ENCODE data around the gene CD226. TPM values are rescaled to one million over a fixed set of nuclear protein-coding genes. Genes with fewer than 3 reads are reported as not detected.
"Not testable (repeated sequence)": the region's sequence is repeated elsewhere in the genome, so short reads cannot be mapped to it uniquely, and the experiment has no call there.

The CD226 gene
- polyA plus RNA-seq, 3 donors: 2.6 to 3.2 (median 2.9) TPM

DNA sequence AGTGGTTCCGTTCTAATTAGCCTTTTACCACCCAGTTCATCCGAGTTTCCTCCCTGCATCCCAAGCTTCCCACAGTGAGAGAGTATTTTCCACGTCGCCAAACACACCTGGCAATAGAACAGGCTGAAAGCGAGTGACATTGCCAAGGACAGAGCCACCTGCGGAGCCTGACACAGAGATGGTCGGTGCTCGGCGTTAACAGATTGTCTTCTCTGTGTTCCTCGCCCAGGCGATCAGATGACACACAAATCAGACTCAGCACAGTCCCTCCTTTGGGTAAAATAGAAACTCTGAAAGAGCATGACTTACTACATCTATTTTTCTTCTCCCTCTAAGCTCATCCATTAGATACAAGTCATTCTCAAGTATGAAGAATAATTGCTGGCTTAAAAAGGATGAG lies 107.7 kb downstream of the CD226 start:
- DNase-seq (ENCODE audit: extremely low read depth in 1 of 11, low read depth in 9 of 11, low spot score in 4 of 11): no peak

DNA sequence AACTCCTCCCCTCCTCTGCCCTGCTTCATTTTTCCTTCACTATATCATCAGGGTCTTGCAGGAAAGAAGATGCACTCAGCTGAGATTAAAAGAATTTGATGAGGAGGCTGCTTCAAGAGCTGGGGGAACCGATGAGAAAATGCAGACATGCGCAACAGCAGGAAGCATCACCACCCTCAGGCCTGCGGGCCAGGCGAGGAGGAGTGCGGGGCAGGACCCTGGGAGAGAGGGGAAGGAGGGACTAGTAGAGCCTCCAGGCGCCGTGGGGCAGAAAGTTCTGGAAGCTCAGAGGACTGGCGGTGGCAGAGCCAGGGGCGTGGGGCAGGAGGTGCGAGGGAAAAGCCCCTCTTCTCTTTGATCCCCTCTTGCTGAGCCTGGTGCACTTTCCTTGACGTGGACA lies 108.2 kb downstream of the CD226 start:
- no peak for DNase-seq (ENCODE audit: extremely low read depth in 1 of 11, low read depth in 9 of 11, low spot score in 4 of 11)

DNA sequence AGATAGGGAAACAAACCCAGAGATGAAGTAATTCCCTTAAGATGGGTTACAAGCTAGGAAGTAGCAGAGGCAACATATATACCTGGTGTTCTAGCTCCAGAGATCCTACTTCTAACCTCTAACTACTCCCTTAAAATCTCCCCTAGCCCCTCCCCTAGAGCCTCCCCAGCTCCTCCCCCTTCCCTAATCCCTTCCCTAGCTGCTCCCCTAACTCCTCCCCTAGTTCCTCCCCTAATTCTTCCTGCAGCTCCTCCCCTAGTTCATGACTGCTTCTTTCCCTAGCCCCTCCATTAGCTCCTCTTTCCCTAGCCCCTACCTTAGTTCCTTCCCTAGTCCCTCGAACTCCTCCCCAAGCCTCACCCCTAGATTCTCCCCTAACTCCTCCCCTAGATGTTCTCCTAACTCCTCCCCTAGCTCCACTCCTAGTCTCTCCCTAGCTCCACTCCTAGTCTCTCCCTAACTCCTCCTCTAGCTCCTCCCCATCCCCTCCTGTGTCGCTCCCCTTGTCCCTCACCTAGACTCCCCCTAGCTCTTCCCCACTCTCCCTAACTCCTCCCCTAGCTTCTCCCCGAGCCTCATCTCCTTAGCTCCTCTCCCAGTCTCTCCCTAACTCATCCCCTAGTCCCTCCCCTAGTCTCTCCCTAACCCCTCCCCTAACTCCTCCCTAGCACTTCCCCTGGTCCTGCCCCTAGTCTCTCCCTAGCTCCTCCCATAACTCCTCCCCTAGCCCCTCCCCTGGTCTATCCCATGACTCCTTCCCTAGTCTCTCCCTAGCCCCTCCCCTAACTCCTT lies 108.9 kb downstream of the CD226 start:
- no peak for DNase-seq (ENCODE audit: extremely low read depth in 1 of 11, low read depth in 9 of 11, low spot score in 4 of 11)

DNA sequence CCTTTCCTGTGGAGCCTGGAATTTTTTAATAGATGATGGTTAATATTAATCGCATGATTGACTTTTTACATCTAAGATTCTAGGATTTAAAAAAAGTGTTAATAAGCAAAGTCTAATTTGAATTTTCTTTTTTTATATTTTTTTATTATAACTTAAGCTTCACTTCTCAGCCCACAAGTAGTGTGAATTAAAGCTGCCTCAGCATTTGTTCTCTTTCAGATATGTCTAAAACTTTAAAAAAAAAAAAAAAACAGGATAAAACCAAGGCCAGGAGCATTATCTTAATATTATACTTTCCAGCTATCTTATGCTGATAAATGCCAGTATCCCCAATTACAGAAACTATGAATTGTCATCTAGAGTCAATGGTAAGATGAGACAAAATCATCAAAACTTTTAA lies 109.7 kb downstream of the CD226 start:
- DNase-seq (ENCODE audit: extremely low read depth in 1 of 11, low read depth in 9 of 11, low spot score in 4 of 11): no peak

DNA sequence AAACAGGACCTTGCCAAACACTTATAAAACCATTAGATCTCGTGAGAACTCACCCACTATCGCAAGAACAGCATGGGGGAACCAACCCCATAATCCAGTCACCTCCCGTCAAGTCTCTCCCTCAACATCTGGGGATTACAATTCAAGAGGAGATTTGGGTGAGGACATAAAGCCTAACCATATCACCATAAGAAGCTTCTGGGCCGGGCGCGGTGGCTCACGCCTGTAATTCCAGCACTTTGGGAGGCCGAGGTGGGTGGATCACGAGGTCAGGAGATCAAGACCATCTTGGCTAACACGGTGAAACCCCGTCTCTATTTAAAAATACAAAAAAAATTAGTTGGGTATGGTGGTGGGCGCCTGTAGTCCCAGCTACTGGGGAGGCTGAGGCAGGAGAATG lies 112.7 kb downstream of the CD226 start:
- DNase-seq (ENCODE audit: extremely low read depth in 1 of 11, low read depth in 9 of 11, low spot score in 4 of 11): not testable (repeated sequence)

DNA sequence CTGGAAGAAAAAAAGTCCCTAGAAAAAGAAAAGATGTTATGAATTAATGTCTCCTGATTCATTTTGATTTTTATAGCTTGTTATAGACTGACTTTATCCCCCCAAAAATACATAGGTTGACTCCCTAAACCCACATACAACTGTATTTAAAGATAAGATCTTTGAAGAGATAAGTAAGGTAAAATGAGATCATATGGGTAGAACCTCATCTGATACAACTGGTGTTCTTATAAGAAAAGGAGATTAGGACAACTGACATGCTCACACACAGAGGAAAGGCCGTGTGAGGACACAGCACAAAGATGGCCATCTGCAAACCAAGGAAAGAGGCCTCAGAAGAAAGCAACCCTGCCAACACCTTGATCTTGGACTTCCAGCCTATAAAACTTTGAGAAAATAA lies 117.5 kb downstream of the CD226 start:
- DNase-seq (ENCODE audit: extremely low read depth in 1 of 11, low read depth in 9 of 11, low spot score in 4 of 11): no peak

DNA sequence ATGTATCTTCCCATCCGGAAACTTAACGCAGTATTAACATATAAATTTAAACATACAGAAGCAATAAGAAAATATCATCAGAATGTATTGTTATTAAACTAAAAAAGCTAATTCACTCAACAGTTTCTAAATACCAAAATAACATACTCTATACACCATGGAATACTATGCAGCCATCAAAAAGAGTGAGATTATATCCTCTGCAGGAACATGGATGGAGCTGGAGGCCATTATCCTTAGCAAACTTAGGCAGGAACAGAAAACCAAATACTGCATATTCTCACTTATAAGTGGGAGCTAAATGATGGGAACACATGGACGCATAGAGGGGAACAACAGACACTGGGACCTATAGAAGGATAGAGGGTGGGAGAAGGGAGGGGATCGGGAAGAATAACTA lies 127.1 kb downstream of the CD226 start:
- DNase-seq (ENCODE audit: extremely low read depth in 1 of 11, low read depth in 9 of 11, low spot score in 4 of 11): no peak

DNA sequence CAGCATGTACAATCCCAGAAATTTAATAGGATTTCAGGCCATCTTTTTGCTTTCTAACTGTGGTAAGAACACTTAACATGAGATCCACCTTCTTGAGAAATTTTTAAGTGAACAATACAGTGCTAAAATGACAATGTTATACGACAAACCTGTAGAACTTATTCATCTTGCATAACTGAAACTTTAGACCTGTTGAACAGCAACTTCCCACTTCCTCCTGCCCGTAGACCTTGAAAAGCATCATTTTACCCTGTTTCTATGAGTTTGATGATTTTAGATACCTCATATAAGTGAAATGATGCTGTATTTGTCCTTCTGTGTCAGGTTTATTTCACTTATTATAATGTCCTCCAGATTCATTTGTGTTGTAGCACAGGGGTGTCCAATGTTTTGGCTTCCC lies 128.2 kb downstream of the CD226 start:
- no peak for DNase-seq (ENCODE audit: extremely low read depth in 1 of 11, low read depth in 9 of 11, low spot score in 4 of 11)

DNA sequence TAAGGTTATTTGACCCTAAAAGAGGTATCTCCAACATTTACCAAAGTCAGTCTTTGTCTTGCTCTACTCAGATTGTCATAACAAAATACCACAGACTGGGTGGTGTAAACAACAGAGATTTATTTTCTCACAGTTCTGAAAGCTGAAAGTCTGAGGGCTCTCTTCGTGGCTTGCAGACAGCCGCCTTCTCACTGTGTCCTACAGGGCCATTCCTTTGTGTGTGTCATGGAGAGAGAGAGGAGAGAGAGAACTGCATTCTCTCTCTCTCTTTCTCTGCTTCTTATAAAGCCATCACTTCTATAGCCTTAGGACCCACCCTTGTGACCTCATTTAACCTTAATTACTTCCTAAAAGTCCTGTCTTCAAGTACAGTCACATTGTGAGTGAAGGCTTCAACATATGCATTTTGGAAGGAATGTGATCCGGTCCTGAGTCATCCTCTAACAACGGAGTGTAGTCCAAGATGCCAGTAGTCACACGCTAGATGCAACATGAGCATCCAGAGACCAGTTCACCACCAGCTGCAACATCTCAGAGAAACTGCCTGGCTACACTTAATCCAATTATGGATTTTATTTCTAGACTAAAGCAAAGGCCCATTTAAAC lies 130.2 kb downstream of the CD226 start:
- DNase-seq (ENCODE audit: extremely low read depth in 1 of 11, low read depth in 9 of 11, low spot score in 4 of 11): peak in 8 of 11 donors; percentile 5 to 46 (median 22)

DNA sequence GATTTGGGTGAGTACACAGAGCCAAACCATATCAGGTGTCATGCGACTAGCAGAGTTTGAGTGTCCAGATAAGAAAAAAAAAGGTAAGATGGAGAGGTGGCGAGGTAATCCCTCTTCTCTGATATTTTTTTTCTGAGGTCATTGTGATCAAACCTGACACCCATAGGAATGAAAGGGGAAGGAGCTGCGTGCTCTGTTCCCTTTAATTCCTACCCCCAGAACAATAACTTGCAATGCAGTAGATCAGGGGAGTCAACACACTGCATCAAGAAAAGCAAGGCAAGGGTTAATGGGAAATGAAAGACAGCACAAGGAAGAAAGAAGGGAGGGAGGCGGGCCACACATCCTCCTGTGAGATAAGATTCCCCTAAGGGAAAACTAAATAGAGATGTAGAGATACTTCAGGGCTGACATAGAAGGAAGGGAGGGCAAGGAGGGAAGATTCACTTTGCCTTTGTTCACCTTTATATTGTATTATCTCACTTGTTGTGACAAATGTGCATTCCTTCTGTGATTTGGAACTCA lies 132.8 kb downstream of the CD226 start:
- DNase-seq (ENCODE audit: extremely low read depth in 1 of 11, low read depth in 9 of 11, low spot score in 4 of 11): no peak

DNA sequence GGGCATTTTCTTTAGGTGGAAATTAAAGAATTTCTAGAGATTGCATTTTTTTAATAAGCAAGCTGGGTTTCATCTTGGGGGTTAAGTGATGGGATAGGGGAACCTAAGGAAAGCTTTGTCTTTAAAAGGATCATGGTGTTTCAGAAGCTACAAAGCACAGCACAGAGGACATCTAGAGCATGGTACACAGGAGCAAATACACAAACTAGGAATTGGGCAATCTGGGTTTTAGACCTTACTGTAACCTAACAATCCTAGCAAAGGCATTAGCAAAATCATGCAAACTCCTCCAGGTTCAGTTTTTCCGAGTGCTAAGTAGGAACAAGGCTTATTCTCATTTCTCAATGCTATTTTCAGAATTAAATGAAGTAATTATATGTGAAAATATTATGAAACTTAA lies 134.1 kb downstream of the CD226 start:
- no peak for DNase-seq (ENCODE audit: extremely low read depth in 1 of 11, low read depth in 9 of 11, low spot score in 4 of 11)

DNA sequence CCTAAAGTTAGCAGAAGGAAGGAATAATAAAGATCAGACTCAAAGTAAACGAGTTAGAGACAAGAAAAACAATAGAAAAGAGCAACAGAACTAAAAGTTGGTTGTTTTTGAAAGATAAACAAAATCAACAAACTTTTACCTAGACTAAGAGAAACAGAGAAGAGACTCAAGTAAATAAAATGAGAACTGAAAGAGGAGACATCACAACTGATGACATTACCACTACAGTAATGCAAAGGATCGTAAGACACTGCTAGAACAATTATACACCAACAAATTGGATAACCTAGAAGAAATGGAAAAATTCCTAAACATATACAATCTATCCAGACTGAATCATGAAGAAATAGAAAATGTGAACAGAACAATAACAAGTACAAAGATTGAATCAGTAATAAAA lies 139.3 kb downstream of the CD226 start:
- DNase-seq (ENCODE audit: extremely low read depth in 1 of 11, low read depth in 9 of 11, low spot score in 4 of 11): no peak

DNA sequence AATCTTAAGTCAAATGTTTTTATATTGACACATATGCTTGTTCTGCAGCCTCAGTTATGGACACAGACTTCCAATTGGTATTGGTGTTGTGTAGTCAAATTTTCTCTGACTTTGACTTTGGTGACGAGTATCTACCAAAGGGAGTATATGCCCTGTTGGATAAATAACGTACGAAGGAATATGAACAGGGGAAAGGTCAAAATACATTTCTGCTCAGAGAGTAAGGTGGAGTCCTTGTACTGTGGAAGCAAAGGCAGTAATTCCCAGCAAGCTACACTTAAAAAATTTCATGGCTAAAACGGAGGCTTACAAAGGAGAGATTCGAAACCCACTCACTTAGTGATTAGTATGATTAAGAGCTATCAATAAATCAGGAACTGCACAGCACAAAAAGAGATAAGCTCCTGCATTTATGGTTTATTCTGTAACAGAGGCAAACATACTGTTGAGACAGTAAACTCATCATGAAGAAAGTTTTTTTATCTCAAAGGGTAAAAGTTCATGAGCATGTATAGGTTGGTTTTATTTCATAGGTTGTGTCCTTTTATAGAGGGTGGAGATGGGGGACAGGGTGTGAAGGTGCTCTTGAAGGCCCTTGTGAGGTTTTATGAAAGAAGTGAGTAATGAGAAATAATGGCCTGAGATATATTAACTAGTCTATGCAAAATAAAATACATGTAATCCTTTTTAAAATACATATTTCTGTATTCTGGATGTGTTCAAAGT lies 142.7 kb downstream of the CD226 start:
- DNase-seq (ENCODE audit: extremely low read depth in 1 of 11, low read depth in 9 of 11, low spot score in 4 of 11): no peak
